Tibial nerve (tissue), 4 donors: ENCODE results near the gene DKK3.

Experiments
- EP300 ChIP-seq, 2 donors: sonication (generic); formaldehyde crosslinking; IDR thresholded peaks; one replicate each; pipeline ENCODE4 v1.6.1; 2017; ENCODE audit warnings: antibody characterized with exemption in 2 of 2, mild to moderate bottlenecking in 1 of 2
- POLR2A ChIP-seq, 2 donors: fragments of 450-650 bp; IDR thresholded peaks; one replicate each; pipeline ENCODE4 v1.6.1; 2017; ENCODE audit warnings: antibody characterized with exemption in 2 of 2, mild to moderate bottlenecking in 2 of 2, moderate library complexity in 2 of 2
- TF ChIP-seq, protein P1 (sequence below), 5 experiments: fragments of 200-600 bp in 3 of 5; fragments of 450-650 bp in 2 of 5; sonication (generic) in 3 of 5; IDR thresholded peaks; one replicate each; pipeline ENCODE4 v1.5.1; 2016 to 2019; ENCODE audit warnings: antibody characterized with exemption in 5 of 5, mild to moderate bottlenecking in 3 of 5, moderate library complexity in 2 of 5

DNA sequence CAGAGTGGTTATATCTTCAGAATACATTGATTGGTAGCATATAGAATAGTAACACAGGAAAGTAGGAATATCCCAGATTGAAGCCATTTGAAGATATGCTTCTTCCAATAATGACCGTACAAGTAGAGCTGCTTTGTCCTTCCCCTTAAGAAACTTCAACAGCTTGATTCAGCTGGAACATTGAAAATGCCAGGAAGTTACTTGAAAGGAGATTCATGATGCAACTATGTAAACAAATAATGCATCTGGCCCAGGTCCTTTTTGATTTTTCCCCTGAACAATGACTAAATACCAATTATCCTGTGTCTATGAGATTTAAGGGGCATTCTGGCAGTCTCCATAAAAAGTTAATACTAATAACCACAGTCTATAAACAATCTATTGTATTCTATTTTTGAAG is 3.0 kb downstream of the DKK3 start:
- TF ChIP-seq, protein P1, sequence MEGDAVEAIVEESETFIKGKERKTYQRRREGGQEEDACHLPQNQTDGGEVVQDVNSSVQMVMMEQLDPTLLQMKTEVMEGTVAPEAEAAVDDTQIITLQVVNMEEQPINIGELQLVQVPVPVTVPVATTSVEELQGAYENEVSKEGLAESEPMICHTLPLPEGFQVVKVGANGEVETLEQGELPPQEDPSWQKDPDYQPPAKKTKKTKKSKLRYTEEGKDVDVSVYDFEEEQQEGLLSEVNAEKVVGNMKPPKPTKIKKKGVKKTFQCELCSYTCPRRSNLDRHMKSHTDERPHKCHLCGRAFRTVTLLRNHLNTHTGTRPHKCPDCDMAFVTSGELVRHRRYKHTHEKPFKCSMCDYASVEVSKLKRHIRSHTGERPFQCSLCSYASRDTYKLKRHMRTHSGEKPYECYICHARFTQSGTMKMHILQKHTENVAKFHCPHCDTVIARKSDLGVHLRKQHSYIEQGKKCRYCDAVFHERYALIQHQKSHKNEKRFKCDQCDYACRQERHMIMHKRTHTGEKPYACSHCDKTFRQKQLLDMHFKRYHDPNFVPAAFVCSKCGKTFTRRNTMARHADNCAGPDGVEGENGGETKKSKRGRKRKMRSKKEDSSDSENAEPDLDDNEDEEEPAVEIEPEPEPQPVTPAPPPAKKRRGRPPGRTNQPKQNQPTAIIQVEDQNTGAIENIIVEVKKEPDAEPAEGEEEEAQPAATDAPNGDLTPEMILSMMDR (IDR thresholded peaks at IDR 0.05), result no peak
- TF ChIP-seq POLR2A (IDR thresholded peaks at IDR 0.05), result no peak
- peak in 1 of 2 donors; percentile 30 for TF ChIP-seq EP300 (IDR thresholded peaks at IDR 0.05)
